Posterior cingulate gyrus (tissue), 11 donors: ENCODE results near the gene BLVRA.

ENCODE experiments used
- DNase-seq, 10 donors: peaks; one replicate each; pipeline versions ENCODE4 v3.0.0 to v3.0.0-alpha.2; 2020 to 2021; ENCODE audit warnings: mixed read lengths in 3 of 10
- intact Hi-C: fragments of 100-400 bp; cut with DNase I; formaldehyde crosslinking; loops from one replicate; pipeline ENCODE4 v1.15.1; 2023

Gene BLVRA

DNA sequence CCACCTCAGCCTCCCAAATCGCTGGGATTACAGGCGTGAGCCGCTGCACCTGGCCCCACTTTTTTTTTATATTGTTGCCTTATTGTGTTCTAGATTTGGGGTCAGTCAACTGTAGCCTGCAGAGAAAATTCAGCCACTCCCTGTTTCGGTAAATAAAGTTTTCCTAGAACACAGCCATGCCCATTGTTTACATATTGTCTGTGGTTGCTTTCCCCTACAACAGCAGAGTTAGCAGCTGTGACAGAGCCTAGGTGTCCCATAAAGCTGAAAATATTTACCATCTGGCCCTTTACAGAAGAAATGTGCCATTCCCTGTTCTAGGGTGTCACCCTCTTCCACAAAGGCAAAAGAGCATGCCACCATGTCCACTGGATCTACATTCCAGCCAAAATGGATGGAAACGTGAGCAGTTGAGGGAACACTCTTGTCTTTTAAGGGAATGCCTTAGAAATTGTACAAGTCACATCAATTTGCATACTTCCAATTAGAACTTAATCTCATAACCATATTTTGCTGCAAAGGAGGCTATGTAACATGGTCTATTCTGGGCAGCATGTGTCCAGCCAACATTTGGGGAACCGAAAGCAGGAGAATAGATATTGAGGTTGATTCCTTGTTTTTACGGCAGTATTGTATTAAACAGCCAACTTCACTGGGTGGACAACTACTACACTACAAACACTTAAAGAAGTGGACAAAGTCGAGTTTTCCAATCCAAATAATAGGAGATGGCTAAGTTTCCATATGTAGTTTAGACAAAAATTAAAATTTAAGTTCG lies 11.0 kb upstream of the BLVRA start:
- intact Hi-C loops = no loop called here
- DNase-seq = no peak

- intact Hi-C loops = no loop called here
Measured at GRCh38 chr7:43749383-43749940, 9.0 kb upstream of the BLVRA start.

DNA sequence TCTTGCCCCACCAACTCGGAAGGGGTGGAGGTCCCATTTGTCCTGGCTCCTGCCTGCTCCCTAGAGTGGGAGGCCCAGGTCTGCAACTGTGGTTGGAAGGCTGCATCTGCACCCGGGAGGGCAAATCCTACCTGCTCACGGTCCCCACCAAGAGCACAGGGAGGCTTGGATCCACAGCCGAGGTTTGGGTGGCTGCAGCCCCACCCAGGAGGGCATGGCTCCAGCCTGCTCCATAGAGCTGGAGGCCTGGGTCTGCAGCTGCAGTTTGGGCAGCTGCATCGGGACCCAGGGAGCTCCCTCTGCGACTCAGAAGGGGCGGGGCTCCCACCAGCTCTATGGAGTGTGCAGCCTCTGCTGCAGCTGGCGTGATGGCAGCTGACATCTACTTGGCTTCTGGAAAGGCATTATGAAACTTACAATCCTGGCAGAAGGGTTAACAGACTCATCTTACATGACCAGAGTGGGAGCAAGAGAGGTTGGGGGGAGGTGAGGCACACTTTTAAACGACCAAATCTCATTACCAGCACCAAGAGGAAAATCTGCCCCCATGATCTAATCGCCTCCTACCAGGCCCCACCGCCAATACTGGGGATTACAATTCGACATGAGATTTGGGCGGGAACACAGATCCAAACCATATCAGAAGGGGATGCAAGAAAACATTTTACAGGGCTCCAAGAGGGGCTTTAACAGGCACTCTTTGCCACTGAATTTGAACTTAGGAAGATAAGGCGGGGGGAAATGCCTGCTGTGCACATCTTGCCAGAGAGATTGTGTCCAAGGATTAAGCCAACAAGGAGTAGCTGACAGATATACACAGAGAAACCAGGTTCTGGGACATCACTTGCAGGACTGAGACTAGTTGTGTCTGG lies 8.2 kb upstream of the BLVRA start:
- intact Hi-C loops = no loop called here
- no peak for DNase-seq

More at GRCh38 chr7:43749383-43749940, 9.0 kb upstream of the BLVRA start:
- no peak for DNase-seq

DNA sequence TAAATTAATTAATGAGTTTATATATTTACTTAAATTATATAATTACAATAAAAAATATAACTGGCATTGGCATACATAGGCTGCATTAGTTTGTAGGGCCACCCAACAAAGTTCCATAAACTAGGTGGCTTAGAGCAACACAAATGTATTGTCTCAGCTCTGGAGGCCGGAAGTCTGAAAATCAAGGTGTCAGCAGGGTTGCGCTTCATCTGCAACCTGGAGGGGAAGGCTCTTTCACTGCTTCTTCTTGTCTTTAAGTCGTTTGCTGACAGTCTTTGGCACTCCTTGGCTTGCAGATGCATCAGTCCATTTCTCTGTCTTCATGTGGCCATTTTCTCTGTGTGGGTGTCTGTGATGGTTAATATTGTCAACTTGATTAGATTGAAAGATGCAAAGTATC lies 6.1 kb upstream of the BLVRA start:
- intact Hi-C loops = no loop called here
- DNase-seq = no peak

DNA sequence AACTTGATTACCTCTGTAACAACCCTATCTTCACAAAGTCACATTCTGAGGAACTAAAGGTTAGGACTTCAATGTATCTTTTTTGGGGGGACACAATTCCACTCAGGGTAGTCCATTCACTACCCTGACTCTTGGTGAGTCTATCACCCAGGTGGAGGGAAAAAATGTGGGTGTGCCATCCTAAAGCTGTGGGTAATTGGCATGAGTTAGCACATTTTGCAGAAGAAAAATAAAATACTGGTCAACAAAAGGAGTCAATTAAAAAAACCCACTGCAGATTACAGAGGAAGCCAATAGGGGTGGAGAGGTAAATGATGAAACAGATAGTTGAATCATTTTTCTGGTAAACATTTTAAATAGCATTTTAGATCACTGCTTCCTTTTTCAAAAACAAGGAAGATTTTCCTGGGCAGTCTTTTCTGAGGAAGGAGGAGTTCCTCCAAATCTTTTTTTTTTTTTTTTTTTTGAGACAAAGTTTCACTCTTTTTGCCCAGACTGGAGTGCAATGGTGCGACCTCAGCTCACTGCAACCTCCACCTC lies 5.1 kb upstream of the BLVRA start:
- no peak for DNase-seq
- intact Hi-C loops = no loop called here

DNA sequence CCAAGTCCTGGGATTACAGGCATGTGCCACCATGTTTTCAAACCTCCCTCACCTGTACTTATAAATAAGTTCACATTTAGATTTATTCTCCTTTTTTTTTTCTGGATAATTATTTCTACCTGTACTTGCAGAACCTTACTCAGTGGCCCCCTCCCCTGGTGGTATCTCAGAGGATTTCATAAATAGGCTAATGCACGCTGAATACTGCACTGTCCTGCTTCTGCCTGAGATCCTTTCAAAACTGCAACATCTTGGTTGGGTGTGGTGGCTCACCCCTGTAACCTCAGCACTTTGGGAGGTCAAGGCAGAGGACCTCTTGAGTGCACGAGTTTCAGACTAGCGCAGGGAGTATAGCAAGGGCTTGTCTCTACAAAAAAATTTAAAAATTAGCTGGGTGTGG lies 4.6 kb upstream of the BLVRA start:
- DNase-seq = no peak
- intact Hi-C loops = no loop called here

- no peak for DNase-seq
- intact Hi-C loops = no loop called here
Measured at GRCh38 chr7:43754596-43754995, 3.9 kb upstream of the BLVRA start.

DNA sequence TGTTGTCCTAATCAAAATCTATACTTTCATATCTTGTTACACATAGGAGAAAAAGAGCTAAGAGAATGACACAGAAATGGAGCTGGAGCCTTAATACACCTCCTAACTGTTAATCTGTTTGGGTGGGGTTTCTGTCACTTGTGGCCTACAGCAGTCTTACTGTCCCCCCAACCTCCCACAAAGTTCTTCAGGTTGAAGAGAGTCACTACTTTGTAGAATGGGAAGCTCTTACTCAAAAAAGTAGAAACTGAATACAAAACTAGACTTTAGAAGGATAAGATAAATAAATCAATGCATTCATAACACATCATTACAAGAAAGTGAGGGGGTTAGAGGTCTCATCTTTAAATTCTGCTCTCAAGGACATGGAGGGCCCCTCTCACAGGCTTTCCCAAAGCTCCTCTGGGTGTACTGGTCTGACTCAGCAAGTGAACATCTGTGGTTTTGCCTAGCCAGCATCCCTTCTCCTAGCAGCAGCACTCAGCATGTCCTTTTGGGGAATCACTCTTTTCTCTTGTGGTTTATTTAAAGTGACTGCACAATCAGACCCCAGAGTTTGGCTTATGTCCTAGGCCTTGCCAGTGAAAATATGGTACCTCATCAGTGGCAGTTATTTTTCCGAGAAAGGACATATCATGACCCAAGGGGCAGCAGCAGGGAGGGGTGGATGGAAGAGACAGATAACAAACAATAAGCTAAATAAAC lies 2.0 kb upstream of the BLVRA start:
- DNase-seq = peak in 2 of 10 donors; percentile 7 to 25
- intact Hi-C loops = no loop called here

GRCh38 chr7:43757073-43757720 lies 1.3 kb upstream of the BLVRA start:
- intact Hi-C loops = no loop called here
- DNase-seq = no peak

DNA sequence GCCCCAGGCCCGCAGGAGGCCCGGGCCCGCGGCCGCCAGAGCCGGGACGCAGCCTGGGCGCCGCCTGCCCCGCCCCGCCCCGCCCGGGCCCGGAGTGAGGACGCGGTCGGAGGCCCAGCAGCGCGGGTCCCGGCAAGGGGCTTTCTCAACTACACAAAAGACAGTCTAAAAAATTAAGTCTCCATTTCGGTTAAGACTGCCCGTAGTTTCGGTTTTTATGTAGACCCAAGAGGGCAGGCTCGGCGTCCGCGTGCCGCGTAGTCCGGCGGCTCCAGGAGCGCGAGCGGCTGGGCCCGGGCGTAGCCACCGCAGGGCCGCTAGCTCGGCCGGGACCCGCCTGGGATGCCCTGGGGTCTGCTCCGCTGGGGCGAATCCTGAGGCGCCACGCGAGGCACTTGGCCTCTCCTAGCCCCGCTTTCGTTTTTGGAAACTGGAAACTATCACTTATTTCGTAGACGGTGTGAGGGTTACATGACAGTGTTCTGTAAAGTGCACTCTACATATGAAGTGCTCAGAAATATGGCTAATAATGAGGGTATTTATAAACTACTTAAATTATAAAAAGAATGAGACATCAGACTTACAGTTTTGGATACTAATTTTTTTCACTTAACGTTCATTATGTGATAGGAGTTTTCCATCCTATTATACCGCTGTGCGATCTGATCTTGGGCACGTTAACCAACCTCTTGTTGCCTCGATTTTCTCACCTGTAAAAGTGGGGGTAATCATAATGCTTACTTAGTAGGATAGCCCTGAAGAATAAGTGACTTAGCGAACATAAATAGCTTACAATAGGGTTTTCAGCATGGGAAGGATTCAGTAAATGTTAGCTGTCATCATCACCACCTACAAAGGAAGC lies 573 bp downstream of the BLVRA start:
- intact Hi-C loops = no loop called here
- DNase-seq = peak in 4 of 10 donors; percentile 13 to 87 (median 20)

GRCh38 chr7:43760861-43761260 lies 2.4 kb downstream of the BLVRA start:
- DNase-seq = no peak
- intact Hi-C loops = no loop called here

DNA sequence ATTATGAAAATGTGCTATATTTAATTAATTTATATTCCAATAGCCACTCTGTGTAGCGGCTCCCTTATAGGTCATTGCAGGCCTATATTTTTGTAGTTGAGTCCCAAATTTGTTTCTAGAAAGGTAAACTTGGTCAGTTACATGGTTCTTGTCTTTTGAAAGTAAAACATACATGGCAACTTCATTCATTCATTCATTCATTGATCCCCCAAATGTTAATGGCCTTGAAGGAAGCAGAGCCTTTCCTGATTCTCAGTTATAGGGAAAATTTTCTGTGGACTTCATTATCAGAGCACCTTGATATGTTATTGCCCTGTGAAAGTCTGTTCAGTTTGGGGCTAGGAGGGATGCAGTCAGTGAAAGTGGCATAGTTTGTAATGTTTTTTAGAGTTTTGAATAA lies 2.9 kb downstream of the BLVRA start:
- intact Hi-C loops = no loop called here
- no peak for DNase-seq

- intact Hi-C loops = no loop called here
- DNase-seq = no peak
Measured at GRCh38 chr7:43761938-43762692, 3.6 kb downstream of the BLVRA start.

DNA sequence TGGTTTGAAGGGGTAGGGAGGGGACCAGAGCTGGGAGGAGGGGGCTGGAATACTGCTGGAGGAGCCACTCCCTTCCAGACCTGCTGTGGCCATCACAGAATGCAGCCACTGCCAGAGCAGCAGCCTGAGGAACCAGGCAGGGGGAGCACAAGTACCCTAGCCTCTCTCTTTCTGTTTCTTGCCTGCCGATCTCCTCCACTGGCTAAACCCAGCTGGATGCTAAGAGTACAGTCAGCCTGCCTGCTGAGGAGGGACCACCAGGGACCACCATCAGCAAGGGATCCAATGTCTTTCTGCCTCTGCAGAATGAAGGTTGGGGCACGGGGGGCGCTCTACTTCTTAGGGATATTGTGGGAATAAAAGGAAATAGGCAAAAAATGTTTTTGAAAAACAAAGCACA lies 4.7 kb downstream of the BLVRA start:
- DNase-seq = no peak
- intact Hi-C loops = no loop called here

- no peak for DNase-seq
- intact Hi-C loops = no loop called here
Measured at GRCh38 chr7:43764039-43764761, 5.7 kb downstream of the BLVRA start.

GRCh38 chr7:43764807-43765491 lies 6.5 kb downstream of the BLVRA start:
- intact Hi-C loops = no loop called here
- DNase-seq = no peak

- DNase-seq = no peak
- intact Hi-C loops = no loop called here
Measured at GRCh38 chr7:43766564-43766963, 8.1 kb downstream of the BLVRA start.
